GM12878 (cell line): ENCODE data around the gene CPD.

Source experiments
- CEBPB ChIP-seq, 2 experiments: fragments of 150-350 bp in 1 of 2; IDR thresholded peaks; 2 replicates each; pipeline ENCODE4 v1.6.1; 2012 to 2014; ENCODE audit warnings: low read depth in 2 of 2, low read length in 2 of 2, borderline replicate concordance in 1 of 2, inconsistent platforms in 1 of 2
- CTCF ChIP-seq, 3 experiments: IDR thresholded peaks in 2 of 3; conservative IDR thresholded peaks in 1 of 3; 2 replicates each; pipeline ENCODE4 v1.5.1; 2011; ENCODE audit warnings: low read depth in 3 of 3, low read length in 3 of 3, mild to moderate bottlenecking in 3 of 3, control low read depth in 2 of 3, moderate library complexity in 2 of 3, inconsistent platforms in 1 of 3, mixed read lengths in 1 of 3; ENCODE audit not compliant: control insufficient read depth in 2 of 3, insufficient read depth in 1 of 3; ENCODE audit errors: extremely low read depth in 1 of 3
- HDAC2 ChIP-seq: fragments of 200-600 bp; sonication (generic); IDR thresholded peaks from 2 replicates; pipeline ENCODE4 v1.6.1; 2017
- POLR2A ChIP-seq: IDR thresholded peaks from 2 replicates; pipeline ENCODE4 v1.6.1; 2011; ENCODE audit warnings: low read depth, mild to moderate bottlenecking, low read length
- SRF ChIP-seq, 2 experiments: IDR thresholded peaks; 2 replicates each; pipeline ENCODE4 v1.6.1; 2011; ENCODE audit warnings: low read depth in 2 of 2, low read length in 2 of 2, mild to moderate bottlenecking in 1 of 2, moderate library complexity in 1 of 2
- USF2 ChIP-seq: IDR thresholded peaks from 2 replicates; pipeline ENCODE4 v1.6.1; 2011; ENCODE audit warnings: low read depth, low read length, improper control_type of control experiment, borderline replicate concordance
- ZNF384 ChIP-seq: IDR thresholded peaks from 2 replicates; pipeline ENCODE4 v1.6.1; 2012; ENCODE audit warnings: low read depth, mild to moderate bottlenecking, low read length, improper control_type of control experiment, borderline replicate concordance

- TF ChIP-seq POLR2A (no peak), USF2 (no peak), SRF (IDR thresholded peaks at IDR 0.05; ENCODE audit: low read depth in 2 of 2, low read length in 2 of 2) (no peak), CTCF (IDR thresholded peaks at IDR 0.05 in 2 of 3, conservative IDR thresholded peaks at IDR 0.05 in 1 of 3; ENCODE audit: control insufficient read depth in 2 of 3, extremely low read depth in 1 of 3, insufficient read depth in 1 of 3, low read depth in 3 of 3, low read length in 3 of 3) (no peak), HDAC2 (no peak), CEBPB (IDR thresholded peaks at IDR 0.05; ENCODE audit: borderline replicate concordance in 1 of 2, low read depth in 2 of 2, low read length in 2 of 2) (no peak), ZNF384 (no peak)
These were observed 45.7 kb downstream of the CPD start for GRCh38 chr17:30424471-30424870.
